GM21717 (cell line): ENCODE results near the gene MYO9B.
"Not testable (repeated sequence)": the region's sequence is repeated elsewhere in the genome, so short reads cannot be mapped to it uniquely, and the experiment has no call there.

Experiments
- ATAC-seq: cut with Tn5 transposase; IDR thresholded peaks from one replicate; pipeline ENCODE4 v1.9.1; 2021; ENCODE audit warnings: mild to moderate bottlenecking, moderate library complexity; ENCODE audit not compliant: unreplicated experiment

The MYO9B gene

DNA sequence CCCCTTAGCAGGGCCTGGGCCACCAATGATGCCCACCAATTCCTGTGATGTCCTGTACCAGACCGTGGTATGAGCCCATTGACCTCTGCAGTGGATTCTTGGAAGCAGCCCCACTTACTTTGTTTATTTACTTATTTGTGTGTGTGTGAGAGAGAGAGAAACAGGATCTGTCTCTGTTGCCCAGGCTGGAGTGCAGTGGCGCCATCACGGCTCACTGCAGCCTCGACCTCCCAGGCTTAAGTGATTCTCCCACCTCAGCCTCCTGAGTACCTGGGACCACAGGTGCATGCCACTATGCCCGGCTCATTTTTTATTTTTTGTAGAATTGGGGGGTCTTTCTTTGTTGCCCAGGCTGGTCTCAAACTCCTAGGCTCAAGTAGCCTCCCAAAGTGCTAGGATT, 13.0 kb downstream of the MYO9B start:
- no peak for ATAC-seq

DNA sequence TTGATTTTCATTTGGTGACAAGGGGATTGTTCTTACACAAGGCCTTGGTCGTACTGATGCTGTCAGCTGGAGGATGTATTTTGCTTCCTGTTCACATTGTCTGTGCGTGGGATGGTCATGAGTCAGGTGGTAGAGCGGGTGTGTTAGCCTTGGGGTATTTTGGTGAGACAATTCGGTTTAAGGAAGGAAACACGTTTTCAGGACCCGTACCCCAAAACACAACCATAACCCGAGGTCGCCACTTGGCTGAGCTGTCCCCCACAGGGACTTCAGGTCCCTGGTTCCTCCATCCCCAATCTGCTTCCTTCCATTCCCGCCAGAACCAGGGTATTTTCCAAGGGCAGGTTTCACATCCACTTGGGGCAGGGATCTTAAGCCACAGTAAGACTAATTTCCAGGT, 15.0 kb downstream of the MYO9B start:
- no peak for ATAC-seq

DNA sequence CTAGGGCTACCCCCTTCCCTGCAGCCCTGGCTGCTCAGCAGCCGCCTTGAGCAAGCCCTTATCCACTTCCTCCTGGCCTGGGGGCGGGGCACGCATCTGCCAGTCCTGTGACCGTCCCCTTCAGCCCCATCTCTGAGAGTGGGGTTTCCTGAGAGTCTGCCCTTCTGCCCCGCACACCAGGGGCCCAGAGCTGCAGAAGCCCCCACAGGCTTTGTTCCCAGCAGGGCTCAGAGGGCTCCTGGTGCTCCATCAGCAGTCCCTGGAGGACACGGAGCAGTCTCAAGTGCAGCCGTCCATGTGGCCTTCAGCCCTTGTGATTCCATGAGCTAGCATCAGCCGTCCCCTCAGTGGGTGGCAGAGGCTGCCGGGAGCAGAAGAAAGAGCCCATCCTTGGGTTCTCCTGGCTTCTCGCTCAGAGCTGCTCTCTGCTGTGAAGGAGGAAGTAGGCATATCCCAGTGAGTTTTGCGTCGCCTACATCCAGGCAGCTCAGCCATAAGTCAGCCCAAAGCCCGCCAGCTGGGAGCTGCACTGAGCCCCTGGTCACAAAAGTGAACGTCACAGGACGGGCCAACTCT, 16.3 kb downstream of the MYO9B start:
- no peak for ATAC-seq

DNA sequence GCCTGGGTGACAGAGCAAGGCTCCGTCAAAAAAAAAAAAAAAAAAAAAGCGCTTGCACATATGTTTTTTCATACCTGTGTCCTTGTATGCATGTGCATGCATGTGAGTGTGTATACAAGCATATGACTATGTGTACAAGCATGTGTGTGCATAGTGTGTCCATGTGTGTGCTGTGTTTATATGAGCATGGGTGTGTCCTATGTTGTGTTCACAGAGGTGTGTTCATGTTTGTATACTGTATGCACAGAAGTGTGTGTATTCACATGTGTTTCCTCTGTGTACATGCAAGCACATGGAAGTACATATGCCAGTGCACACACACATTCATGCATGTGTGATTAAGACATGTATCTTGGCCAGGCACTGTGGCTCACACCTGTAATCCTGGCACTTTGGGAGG, 17.1 kb downstream of the MYO9B start:
- ATAC-seq: no peak

DNA sequence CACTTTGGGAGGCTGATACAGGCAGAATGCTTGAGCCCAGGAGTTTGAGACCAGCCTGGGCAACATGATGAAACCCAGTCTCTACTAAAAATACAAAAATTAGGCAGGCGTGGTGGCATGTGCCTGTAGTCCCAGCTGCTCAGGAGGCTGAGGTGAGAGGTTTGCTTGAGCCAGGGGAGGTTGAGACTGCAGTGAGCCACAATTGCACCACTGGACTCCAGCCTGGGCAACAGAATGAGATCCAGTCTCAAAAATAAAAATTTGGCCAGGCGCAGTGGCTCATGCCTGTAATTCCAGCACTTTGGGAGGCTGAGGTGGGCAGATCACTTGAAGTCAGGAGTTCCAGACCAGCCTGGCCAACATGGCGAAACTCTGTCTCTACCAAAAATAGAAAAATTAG, 19.1 kb downstream of the MYO9B start:
- not testable (repeated sequence) for ATAC-seq

DNA sequence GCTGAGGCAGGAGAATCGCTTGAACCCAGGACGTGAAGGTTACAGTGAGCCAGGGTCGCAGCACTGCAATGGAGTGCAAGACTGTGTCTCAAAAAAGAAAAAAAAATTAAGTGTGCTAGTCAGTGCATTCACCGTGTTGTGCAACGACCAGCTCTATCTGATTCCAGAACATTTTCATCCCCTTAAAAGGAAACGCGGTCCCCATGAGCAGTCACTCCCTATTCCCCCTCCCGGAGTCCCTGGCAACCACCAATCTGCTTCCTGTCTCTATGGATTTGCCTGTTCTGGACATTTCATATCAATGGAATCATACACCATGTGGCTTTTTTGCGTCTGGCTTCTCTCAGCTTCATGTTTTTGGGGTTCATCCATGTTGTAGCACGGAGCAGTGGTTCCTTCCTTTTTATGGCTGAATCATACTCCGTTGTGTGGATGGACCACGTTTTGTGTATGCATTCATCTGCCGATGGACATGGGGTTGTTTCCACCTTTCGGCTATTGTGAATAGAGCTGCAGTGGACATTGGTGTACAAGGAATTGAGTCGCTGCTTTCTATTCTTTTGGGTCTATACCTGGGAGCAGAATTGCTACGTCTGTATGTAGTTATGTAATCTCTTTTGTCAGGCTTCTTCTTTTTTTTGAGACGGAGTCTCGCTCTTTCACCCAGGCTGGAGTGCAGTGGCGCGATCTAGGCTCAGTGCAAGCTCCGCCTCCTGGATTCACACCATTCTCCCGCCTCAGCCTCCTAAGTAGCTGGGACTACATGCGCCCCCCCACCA, 19.8 kb downstream of the MYO9B start:
- no peak for ATAC-seq

DNA sequence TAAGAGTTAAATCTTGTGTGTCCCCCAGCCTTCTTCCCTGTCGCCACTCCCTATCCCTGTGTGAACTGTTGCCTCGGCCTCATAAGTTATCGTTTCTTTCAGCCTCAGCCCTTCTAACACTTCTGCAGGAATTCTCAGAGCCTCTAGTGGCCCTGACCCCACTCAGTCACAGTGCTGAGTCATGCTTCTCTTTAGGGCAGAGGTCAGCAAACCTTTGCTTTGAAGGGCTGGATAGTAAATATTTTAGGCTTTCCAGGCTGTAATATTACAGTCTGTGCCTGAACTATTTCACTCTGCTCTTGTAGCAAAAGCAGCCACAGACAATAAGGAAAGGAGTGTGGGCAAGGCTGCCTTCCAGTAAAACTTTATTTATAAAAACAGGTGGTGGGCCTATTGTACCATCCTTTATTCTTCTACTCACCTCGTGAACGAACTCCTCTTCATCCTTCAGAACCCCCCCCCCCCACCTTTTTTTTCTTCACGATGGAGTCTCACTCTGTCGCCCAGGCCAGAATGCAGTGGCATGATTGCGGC, 22.1 kb downstream of the MYO9B start:
- ATAC-seq: no peak

DNA sequence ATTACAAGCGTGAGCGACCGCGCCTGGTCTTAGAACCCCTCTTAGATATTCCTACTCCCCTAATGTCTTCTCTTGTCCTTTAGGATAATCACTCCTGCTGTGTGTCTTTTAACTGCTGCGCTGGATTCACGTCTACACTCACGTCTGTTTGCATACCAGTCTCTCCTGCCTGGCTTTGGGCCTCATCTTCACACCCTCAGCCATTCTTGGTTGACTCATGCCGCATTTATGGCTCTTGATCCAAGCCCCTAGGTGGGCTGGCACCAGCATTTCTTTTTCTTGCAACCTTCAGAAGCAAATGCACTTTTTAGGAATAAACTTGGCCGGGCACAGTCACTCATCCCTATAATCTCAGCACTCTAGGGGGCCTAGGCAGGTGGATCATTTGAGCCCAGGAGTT, 22.7 kb downstream of the MYO9B start:
- ATAC-seq: no peak

DNA sequence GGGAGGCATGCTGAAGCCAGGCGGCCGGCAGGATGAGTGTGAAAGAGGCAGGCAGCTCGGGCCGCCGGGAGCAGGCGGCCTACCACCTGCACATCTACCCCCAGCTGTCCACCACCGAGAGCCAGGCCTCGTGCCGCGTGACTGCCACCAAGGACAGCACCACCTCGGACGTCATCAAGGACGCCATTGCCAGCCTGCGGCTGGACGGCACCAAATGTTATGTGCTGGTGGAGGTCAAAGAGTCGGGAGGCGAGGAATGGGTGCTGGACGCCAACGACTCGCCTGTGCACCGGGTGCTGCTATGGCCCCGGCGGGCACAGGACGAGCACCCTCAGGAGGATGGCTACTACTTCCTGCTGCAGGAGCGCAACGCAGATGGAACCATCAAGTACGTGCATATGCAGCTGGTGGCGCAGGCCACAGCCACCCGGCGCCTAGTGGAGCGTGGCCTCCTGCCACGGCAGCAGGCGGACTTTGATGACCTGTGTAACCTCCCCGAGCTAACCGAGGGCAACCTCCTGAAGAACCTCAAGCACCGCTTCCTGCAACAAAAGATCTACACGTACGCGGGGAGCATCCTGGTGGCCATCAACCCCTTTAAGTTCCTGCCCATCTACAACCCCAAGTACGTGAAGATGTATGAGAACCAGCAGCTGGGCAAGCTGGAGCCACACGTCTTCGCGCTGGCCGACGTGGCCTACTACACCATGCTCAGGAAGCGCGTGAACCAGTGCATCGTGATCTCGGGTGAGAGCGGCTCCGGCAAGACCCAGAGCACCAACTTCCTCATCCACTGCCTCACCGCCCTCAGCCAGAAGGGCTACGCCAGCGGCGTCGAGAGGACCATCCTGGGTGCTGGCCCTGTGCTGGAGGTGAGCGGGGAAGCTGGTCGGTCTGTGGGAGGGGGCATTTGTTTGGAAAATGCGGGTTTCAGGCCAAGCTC, 26.4 kb downstream of the MYO9B start:
- no peak for ATAC-seq

DNA sequence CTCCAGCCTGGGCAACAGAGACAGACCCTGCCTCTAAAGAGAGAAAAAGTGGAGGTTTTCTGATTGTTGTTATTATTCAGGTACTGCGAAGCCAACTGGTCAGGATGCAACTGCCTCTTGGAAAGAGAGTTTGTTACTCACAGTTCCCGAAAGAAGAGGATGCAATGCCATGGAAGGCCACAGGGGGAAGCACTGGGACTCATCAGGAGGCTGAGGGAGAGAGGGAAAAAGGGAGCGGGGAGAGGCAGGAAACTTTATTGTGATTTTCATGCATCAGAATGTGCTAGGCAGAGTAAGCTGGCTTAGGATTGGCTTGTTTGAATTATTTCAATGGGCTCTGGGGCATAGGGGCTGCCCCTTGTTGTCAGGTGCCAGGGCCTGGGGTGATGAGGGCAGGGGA, 27.6 kb downstream of the MYO9B start:
- no peak for ATAC-seq

DNA sequence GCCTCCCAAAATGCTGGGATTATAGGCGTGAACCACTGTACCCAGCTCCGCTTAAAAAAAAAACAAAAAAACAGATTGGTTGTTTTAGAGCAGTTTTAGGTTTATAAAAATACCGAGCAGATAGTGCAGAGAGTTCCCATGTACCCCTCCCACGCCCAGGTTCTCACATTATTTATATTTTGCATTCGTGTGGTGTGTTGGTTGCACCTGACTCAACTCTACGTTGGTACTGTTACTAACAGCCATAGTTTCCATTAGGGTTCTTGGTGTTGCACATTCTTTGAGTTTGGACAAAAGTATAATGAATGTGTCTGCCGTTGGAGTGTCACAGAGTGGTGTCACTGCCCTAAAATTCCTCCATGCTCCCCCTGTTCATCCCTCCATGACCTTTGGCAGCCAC, 29.1 kb downstream of the MYO9B start:
- no peak for ATAC-seq

DNA sequence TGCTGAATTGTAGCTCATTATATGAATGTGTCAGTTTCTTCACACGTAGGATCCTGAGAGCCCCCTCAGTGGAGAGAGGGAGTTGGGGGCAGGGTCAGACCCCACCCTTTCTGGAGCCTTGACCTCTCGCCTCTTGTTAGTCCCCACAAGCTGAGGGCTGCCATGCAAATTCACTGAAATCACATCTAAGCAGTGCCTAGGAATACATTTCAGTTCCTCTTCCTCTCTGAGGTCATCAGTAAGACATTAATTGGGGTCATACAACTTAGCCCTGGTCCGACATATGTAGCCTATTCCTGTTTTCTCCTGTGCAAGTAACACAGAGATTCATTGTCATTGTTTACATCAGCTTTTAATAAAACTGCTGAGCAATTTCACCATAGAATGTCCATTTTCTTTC, 30.0 kb downstream of the MYO9B start:
- ATAC-seq: no peak

DNA sequence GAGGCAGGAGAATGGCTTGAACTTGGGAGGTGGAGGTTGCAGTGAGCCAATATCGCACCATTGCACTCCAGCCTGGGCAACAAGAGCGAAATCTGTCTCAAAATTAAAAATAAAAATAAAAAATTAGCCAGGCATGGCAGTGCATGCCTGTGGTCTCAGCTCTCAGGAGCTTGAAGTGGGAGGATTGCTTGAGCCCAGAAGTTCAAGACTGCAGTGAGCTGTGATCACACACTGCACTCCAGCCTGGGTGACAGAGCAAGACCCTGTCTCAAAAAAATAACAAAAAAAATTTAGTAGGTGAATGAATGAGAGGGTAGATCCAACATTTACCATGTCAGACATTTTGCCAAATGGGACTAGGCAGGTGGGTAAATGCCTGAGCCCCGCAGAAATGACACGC, 31.4 kb downstream of the MYO9B start:
- not testable (repeated sequence) for ATAC-seq

DNA sequence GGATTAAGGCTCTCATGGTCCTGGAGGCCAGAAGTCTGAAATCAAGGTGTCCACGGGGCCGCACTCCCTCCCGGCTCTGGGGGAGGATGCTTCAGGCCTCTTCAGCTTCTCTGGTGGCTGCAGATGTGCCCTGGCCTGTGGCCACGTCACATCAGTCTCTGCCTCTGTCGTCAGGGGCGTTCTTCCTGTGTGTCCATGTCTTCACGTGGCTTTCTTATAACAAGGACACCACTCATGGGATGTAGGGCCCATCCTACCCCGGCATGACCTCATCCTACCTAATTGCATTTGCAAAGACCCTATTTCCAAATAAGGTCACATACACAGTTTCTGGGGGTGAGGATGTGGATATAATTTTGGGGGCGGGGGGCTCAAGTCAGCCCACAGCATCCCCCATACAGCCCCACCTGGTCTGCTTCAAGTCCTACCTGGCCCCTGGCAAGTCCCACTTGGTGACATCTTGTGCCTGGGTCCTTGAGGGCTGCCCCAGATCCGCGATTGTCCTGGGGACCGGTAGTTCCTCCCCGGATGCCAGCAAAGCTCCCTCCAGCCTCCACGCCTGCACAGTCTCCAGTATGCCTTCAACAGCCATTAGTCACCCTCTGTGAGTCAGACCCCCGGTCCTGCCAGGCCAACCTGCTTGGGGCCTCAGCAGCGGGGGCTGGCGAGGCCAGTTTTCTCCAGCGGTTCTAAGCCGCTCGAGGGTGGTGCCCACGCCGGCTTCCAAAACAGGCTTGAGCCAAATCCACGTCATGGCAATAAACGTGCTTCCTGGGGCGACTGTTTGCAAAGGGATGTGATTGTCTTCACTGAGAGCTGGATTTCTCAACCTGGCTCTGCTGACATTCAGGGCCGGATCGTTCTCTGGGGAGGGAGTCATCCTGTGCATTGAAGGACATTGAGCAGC, 32.2 kb downstream of the MYO9B start:
- no peak for ATAC-seq

DNA sequence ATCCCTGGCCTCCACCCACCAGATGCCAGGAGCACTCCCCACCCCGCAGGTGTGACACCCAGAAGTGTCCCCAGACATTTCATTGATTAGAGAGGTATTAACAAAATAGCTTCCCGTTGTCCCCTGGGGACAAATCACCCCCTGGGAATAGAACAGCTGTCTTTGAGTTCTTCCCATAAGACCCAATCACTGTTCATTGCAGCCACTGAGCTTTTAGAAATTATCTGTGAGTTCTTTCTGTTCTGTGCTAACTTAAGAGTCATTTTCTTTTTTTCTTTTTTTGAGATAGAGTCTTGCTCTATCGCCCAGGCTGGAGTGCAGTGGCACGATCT, 32.8 kb downstream of the MYO9B start:
- no peak for ATAC-seq

DNA sequence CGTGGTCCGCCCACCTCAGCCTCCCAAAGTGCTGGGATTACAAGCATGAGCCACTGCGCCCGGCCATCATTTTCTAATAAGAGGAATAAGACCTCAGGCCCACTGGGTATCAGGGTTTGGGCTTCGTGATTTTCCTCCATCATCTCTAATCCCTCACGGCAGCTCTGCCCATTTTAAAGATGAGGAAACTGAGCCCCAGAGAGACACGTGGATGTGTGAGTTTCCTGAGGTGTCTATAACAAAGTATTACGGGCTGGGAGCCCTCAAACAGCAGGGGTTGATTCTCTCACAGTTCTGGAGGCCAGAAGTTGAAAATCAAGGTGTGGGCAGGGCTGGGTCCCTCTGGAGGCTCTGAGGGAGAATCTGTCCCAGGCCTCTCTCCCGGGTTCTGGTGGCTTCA, 33.7 kb downstream of the MYO9B start:
- no peak for ATAC-seq

DNA sequence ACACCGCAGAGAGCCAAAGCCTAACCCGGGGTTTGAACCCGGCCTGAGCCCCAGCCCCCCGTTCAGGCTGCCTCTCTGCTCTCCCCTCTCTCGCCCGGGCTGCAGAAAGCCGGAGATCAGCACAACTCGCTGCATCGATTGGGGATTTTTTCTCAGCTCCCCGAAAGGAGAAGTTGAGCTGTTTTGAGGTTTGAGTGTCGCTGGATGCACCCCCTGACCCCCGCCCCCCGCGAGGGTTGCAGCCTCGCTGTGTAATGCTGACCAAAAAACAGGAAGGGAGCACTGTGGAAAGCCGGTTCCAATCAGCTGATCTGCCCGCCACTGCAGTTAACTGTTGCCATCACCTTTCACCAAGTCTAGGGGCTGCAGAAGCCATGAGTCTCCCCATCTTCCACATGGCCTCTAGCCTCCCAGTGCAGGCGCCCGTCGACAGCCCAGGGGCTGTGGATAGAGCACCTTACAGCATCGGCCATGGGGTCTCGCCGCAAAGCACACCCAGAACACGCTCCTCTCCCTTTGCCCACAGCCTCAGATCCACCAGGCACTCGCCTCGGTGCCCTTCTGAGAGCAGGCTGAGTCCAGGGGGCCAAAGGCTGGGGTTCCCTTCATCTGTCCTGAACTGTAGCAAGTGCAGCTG, 34.5 kb downstream of the MYO9B start:
- ATAC-seq: peak; percentile 35

DNA sequence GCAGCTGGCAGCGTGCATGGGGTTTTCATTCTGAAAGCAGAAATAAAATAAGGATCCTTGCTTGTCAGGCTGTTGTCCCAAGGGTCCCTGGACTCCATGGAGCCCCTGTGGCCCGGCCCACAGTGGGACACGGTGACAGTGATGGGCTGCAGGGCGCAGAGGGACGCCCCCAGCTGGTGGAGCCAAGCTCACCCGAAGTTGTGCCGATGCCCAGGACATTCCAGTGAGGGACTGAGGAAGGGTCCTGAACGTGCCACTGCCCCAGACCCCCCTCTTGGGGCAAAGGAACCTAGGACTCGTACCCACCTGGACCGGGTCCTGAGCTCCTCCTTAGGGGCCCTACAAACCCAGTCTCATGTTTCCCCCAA, 35.0 kb downstream of the MYO9B start:
- ATAC-seq: no peak

DNA sequence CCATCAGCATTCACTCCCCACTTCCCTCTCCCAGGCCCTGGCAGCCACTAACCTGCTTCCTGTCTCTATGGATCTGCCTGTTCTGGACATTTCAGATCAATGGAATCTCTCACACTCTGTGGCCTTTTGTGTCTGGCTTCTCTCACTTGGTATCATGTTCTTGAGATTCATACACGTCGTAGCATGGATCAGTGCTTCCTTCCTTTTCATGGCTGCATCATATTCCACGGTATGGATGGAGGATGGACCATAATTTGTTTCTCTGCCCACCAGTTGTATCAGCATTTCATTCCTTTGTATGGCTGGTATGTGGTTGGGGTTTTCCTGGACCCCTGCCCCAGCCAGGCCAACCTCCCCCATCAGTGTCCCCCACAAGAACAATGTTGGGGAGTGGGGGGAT, 36.2 kb downstream of the MYO9B start:
- no peak for ATAC-seq

DNA sequence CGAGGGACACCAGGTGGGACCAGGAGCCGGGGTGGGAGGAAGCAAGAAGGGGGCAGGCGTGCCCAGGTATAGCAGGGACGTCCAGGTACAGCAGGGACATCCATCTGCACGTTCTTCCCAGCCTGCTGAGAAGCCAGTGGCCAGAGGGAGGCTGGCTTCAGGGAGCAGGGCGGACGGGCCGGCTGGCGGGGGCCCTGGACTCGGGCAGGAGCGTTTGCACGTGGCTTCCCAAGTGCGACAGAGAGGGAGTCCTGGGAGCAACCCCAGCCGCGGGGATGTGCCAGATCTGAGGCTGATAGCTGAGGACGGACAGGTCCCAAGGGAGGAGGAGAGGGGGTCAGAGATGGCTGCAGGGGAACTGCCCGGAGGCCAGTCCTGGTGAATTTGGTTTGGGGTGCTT, 36.7 kb downstream of the MYO9B start:
- ATAC-seq: no peak
